GM23338 (cell line): ENCODE data around the gene PEAR1. TPM values are rescaled to one million over a fixed set of nuclear protein-coding genes. Genes with fewer than 3 reads are reported as not detected.

Experiments
- ATAC-seq: fragments of 200-7000 bp; cut with Tn5 transposase; 3 replicates; pipeline ENCODE4 v1.9.1; 2020
- DNase-seq: peaks from one replicate; pipeline ENCODE4 v3.0.0-alpha.2; 2015; ENCODE audit warnings: low spot score
- H2AFZ ChIP-seq: fragments of 200-600 bp; sonication (generic); 2 replicates; pipeline ENCODE4 v1.8.0; 2016; ENCODE audit warnings: antibody characterized with exemption, mild to moderate bottlenecking, moderate library complexity
- H3F3A ChIP-seq: fragments of 200-600 bp; sonication (generic); replicated peaks from 2 replicates; pipeline ENCODE4 v1.8.0; 2017; ENCODE audit warnings: antibody characterized with exemption, mixed run types, low read depth
- H3K27ac ChIP-seq: fragments of 200-600 bp; sonication (generic); 2 replicates; pipeline ENCODE4 v1.6.1; 2016; ENCODE audit warnings: low read depth
- H3K27me3 ChIP-seq: fragments of 200-600 bp; sonication (generic); 2 replicates; pipeline ENCODE4 v1.8.0; 2016; ENCODE audit warnings: mild to moderate bottlenecking, mixed run types, moderate library complexity; ENCODE audit not compliant: insufficient read depth
- H3K36me3 ChIP-seq: fragments of 200-600 bp; sonication (generic); 2 replicates; pipeline ENCODE4 v1.8.0; 2016; ENCODE audit warnings: mild to moderate bottlenecking; ENCODE audit not compliant: insufficient read depth
- H3K4me1 ChIP-seq: fragments of 200-600 bp; sonication (generic); 2 replicates; pipeline ENCODE4 v1.8.0; 2016; ENCODE audit warnings: mild to moderate bottlenecking, moderate library complexity; ENCODE audit not compliant: insufficient read depth
- H3K4me2 ChIP-seq: fragments of 200-600 bp; sonication (generic); 2 replicates; pipeline ENCODE4 v1.7.1; 2017; ENCODE audit warnings: mixed run types
- H3K4me3 ChIP-seq: fragments of 200-600 bp; sonication (generic); 2 replicates; pipeline ENCODE4 v1.6.1; 2016; ENCODE audit warnings: mixed run types
- H3K79me2 ChIP-seq: fragments of 200-600 bp; sonication (generic); replicated peaks from 2 replicates; pipeline ENCODE4 v1.8.0; 2017; ENCODE audit warnings: mild to moderate bottlenecking; ENCODE audit not compliant: insufficient read depth
- H3K9me2 ChIP-seq: fragments of 200-600 bp; sonication (generic); 2 replicates; pipeline ENCODE4 v1.8.0; 2017; ENCODE audit not compliant: insufficient read depth
- H4K20me1 ChIP-seq: fragments of 200-600 bp; sonication (generic); replicated peaks from 2 replicates; pipeline ENCODE4 v1.8.0; 2017; ENCODE audit warnings: mild to moderate bottlenecking; ENCODE audit not compliant: insufficient read depth
- H3K27ac Mint-ChIP-seq: 2 replicates; pipeline ENCODE4 v1.8.0; 2020; ENCODE audit warnings: inconsistent platforms, mild to moderate bottlenecking, moderate library complexity, mixed read lengths
- H3K27me3 Mint-ChIP-seq: 3 replicates; pipeline ENCODE4 v1.8.0; 2022; ENCODE audit warnings: low read depth, mild to moderate bottlenecking, moderate library complexity, mixed read lengths, inconsistent platforms; ENCODE audit not compliant: insufficient read depth, poor library complexity
- H3K36me3 Mint-ChIP-seq: 3 replicates; pipeline ENCODE4 v1.8.0; 2021; ENCODE audit warnings: low read depth, mild to moderate bottlenecking, inconsistent platforms, moderate library complexity, mixed read lengths
- H3K4me1 Mint-ChIP-seq: 3 replicates; pipeline ENCODE4 v1.8.0; 2020; ENCODE audit warnings: mild to moderate bottlenecking, inconsistent platforms, mixed read lengths
- H3K4me3 Mint-ChIP-seq: 3 replicates; pipeline ENCODE4 v1.8.0; 2021; ENCODE audit warnings: moderate library complexity, mild to moderate bottlenecking, inconsistent platforms, mixed read lengths
- H3K9me3 Mint-ChIP-seq: 3 replicates; pipeline ENCODE4 v1.8.0; 2020; ENCODE audit warnings: moderate library complexity, mild to moderate bottlenecking, inconsistent platforms, mixed read lengths
- CREB1 ChIP-seq: fragments of 250-450 bp; sonication (Bioruptor Pico); IDR thresholded peaks from 2 replicates; pipeline ENCODE4 v1.5.0; 2020; ENCODE audit warnings: low read depth, mild to moderate bottlenecking, moderate library complexity
- CTCF ChIP-seq, 2 experiments: fragments of 200-600 bp in 1 of 2; sonication (generic) in 1 of 2; conservative IDR thresholded peaks; 2 replicates each; pipeline versions ENCODE4 v1.5.1 to v1.6.1; 2016 to 2017; ENCODE audit warnings: antibody characterized with exemption in 2 of 2, low read depth in 2 of 2, mild to moderate bottlenecking in 2 of 2, moderate library complexity in 1 of 2
- ETS1 ChIP-seq: IDR thresholded peaks from 2 replicates; pipeline ENCODE4 v1.6.1; 2016; ENCODE audit warnings: antibody characterized with exemption
- EZH2 ChIP-seq: fragments of 200-600 bp; sonication (generic); IDR thresholded peaks from one replicate; pipeline ENCODE4 v1.8.0; 2017; ENCODE audit warnings: antibody characterized with exemption, mild to moderate bottlenecking, low read depth; ENCODE audit not compliant: unreplicated experiment
- EZH2phosphoT487 ChIP-seq: fragments of 200-600 bp; sonication (generic); IDR thresholded peaks from one replicate; pipeline ENCODE4 v1.8.1; 2018; ENCODE audit warnings: antibody characterized with exemption; ENCODE audit not compliant: unreplicated experiment
- JUNB ChIP-seq: IDR thresholded peaks from one replicate; pipeline ENCODE4 v1.6.1; 2016; ENCODE audit warnings: antibody characterized with exemption; ENCODE audit not compliant: unreplicated experiment
- NANOG ChIP-seq: IDR thresholded peaks from 2 replicates; pipeline ENCODE4 v1.6.1; 2016; ENCODE audit warnings: antibody characterized with exemption, borderline replicate concordance
- POLR2AphosphoS5 ChIP-seq: IDR thresholded peaks from 2 replicates; pipeline ENCODE4 v1.6.1; 2016; ENCODE audit warnings: antibody characterized with exemption, low read depth
- REST ChIP-seq: IDR thresholded peaks from one replicate; pipeline ENCODE4 v1.6.1; 2018; ENCODE audit warnings: antibody characterized with exemption; ENCODE audit not compliant: unreplicated experiment
- STAT1 ChIP-seq: IDR thresholded peaks from one replicate; pipeline ENCODE4 v1.6.1; 2016; ENCODE audit warnings: antibody characterized with exemption; ENCODE audit not compliant: unreplicated experiment
- ZNF114 ChIP-seq: fragments of 250-450 bp; sonication (Bioruptor Pico); IDR thresholded peaks from 2 replicates; pipeline ENCODE4 v1.5.0; 2020; ENCODE audit warnings: mild to moderate bottlenecking, moderate library complexity
- ZNF331 ChIP-seq: fragments of 250-450 bp; sonication (Bioruptor Pico); IDR thresholded peaks from 2 replicates; pipeline ENCODE4 v1.5.0; 2020; ENCODE audit warnings: low read depth, mild to moderate bottlenecking, moderate library complexity
- ZNF462 ChIP-seq: fragments of 250-450 bp; sonication (Bioruptor Pico); IDR thresholded peaks from 2 replicates; pipeline ENCODE4 v1.5.0; 2020; ENCODE audit warnings: mild to moderate bottlenecking, moderate library complexity
- polyA plus RNA-seq: library from polyadenylated mRNA; unstranded; fragments of >200 nt; fragmentation: Nextera tagmentation; extraction: Ambion mirVana; gene quantifications from 2 replicates; pipeline ENCODE4 v1.2.1, GENCODE V29; 2016
- total RNA-seq: library from RNA; depleted of rRNA; stranded (reverse); fragments of >200 nt; shearing (Covaris generic); gene quantifications from 2 replicates; pipeline ENCODE4 v1.2.3, GENCODE V29; 2014

Gene PEAR1
- total and polyA plus RNA-seq, 2 experiments from 2014 or later: 0.28 to 0.47 TPM

- no peak for DNase-seq
- no peak for TF ChIP-seq EZH2phosphoT487
- no peak for TF ChIP-seq ZNF114 (CRISPR knock-in tag)
- no peak for TF ChIP-seq REST
- TF ChIP-seq NANOG: no peak
- no peak for TF ChIP-seq EZH2
- no peak for TF ChIP-seq CREB1 (CRISPR knock-in tag)
- no peak for TF ChIP-seq ZNF462 (CRISPR knock-in tag)
- TF ChIP-seq CTCF (conservative IDR thresholded peaks at IDR 0.05; ENCODE audit: low read depth in 2 of 2): no peak
- no peak for TF ChIP-seq ZNF331 (CRISPR knock-in tag)
- no peak for TF ChIP-seq POLR2AphosphoS5
- no peak for TF ChIP-seq STAT1
- no peak for TF ChIP-seq ETS1
- no peak for TF ChIP-seq JUNB
- Histone ChIP-seq H2AFZ (no peak overlapping the region), H3K36me3 (peaks cover 19% of the 10 kb centered on the region), H3K4me2 (no peak overlapping the region), H3K27ac (no peak overlapping the region), H3F3A (no peaks in the 10 kb centered on the region), H3K27me3 (no peaks in the 10 kb centered on the region), H3K4me3 (no peak overlapping the region), H3K4me1 (no peaks in the 10 kb centered on the region), H3K9me2 (no peaks in the 10 kb centered on the region), H4K20me1 (no peaks in the 10 kb centered on the region), H3K79me2 (no peaks in the 10 kb centered on the region)
- Mint-ChIP-seq H3K27ac (no peak overlapping the region), H3K4me1 (peaks cover 8% of the 10 kb centered on the region), H3K27me3 (peaks cover 3% of the 10 kb centered on the region), H3K9me3 (no peaks in the 10 kb centered on the region), H3K4me3 (no peak overlapping the region), H3K36me3 (peaks cover 80% of the 10 kb centered on the region)
- ATAC-seq: no peak
Measured at GRCh38 chr1:156947127-156947526, 53.6 kb downstream of the PEAR1 start.
